PFSK-1 (cell line): Measurements from ENCODE around the gene MYH9.

Source experiments
- FOXP2 ChIP-seq: optimal IDR thresholded peaks from 2 replicates; pipeline ENCODE3; 2011; ENCODE audit warnings: borderline replicate concordance, control low read depth, inconsistent platforms; ENCODE audit not compliant: insufficient read depth; ENCODE audit errors: extremely low read length, extremely low read depth
- POLR2AphosphoS5 ChIP-seq: IDR thresholded peaks from 2 replicates; pipeline ENCODE4 v1.6.1; 2012; ENCODE audit warnings: low read depth, mild to moderate bottlenecking, control low read depth, low read length, moderate library complexity
- SIN3A ChIP-seq: IDR thresholded peaks from 2 replicates; pipeline ENCODE4 v1.6.1; 2012; ENCODE audit warnings: mild to moderate bottlenecking, low read length, moderate library complexity, borderline replicate concordance; ENCODE audit not compliant: insufficient read depth
- TAF1 ChIP-seq: IDR thresholded peaks from 2 replicates; pipeline ENCODE4 v1.6.1; 2012; ENCODE audit warnings: low read length, control low read depth, borderline replicate concordance; ENCODE audit not compliant: insufficient read depth
- TF ChIP-seq, protein P1 (sequence below), 2 experiments: IDR thresholded peaks; 2 replicates each; pipeline versions ENCODE4 v1.6.1 to v1.8.0; 2011 to 2012; ENCODE audit warnings: low read depth in 2 of 2, low read length in 2 of 2, control low read depth in 1 of 2, inconsistent platforms in 1 of 2, mild to moderate bottlenecking in 1 of 2, moderate library complexity in 1 of 2; ENCODE audit not compliant: insufficient read depth in 1 of 2

Gene MYH9

DNA sequence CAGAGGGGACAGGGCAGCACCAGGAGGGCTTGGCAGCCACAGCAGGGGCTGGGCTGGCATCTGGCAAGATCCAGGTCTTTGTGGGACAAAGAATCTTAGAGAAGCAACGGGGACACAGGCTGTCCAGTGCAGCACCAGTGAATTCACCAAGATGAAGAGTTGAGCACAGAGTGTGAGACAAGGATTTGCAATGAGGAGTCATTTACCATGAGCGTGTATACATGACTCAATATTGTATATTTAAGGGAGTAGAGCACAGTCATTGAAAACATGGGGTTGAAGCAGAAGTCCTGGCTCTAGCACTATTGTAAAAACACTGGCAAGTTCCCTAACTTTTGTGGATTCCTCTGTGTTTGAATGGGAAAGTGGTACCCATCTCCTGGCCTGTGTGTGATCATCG lies 131.3 kb downstream of the MYH9 start:
- no peak for TF ChIP-seq FOXP2
- TF ChIP-seq SIN3A: no peak
- no peak for TF ChIP-seq POLR2AphosphoS5
- TF ChIP-seq TAF1: no peak
- TF ChIP-seq, protein P1, sequence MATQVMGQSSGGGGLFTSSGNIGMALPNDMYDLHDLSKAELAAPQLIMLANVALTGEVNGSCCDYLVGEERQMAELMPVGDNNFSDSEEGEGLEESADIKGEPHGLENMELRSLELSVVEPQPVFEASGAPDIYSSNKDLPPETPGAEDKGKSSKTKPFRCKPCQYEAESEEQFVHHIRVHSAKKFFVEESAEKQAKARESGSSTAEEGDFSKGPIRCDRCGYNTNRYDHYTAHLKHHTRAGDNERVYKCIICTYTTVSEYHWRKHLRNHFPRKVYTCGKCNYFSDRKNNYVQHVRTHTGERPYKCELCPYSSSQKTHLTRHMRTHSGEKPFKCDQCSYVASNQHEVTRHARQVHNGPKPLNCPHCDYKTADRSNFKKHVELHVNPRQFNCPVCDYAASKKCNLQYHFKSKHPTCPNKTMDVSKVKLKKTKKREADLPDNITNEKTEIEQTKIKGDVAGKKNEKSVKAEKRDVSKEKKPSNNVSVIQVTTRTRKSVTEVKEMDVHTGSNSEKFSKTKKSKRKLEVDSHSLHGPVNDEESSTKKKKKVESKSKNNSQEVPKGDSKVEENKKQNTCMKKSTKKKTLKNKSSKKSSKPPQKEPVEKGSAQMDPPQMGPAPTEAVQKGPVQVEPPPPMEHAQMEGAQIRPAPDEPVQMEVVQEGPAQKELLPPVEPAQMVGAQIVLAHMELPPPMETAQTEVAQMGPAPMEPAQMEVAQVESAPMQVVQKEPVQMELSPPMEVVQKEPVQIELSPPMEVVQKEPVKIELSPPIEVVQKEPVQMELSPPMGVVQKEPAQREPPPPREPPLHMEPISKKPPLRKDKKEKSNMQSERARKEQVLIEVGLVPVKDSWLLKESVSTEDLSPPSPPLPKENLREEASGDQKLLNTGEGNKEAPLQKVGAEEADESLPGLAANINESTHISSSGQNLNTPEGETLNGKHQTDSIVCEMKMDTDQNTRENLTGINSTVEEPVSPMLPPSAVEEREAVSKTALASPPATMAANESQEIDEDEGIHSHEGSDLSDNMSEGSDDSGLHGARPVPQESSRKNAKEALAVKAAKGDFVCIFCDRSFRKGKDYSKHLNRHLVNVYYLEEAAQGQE (IDR thresholded peaks at IDR 0.05; ENCODE audit: insufficient read depth in 1 of 2, low read depth in 2 of 2, low read length in 2 of 2): no peak

DNA sequence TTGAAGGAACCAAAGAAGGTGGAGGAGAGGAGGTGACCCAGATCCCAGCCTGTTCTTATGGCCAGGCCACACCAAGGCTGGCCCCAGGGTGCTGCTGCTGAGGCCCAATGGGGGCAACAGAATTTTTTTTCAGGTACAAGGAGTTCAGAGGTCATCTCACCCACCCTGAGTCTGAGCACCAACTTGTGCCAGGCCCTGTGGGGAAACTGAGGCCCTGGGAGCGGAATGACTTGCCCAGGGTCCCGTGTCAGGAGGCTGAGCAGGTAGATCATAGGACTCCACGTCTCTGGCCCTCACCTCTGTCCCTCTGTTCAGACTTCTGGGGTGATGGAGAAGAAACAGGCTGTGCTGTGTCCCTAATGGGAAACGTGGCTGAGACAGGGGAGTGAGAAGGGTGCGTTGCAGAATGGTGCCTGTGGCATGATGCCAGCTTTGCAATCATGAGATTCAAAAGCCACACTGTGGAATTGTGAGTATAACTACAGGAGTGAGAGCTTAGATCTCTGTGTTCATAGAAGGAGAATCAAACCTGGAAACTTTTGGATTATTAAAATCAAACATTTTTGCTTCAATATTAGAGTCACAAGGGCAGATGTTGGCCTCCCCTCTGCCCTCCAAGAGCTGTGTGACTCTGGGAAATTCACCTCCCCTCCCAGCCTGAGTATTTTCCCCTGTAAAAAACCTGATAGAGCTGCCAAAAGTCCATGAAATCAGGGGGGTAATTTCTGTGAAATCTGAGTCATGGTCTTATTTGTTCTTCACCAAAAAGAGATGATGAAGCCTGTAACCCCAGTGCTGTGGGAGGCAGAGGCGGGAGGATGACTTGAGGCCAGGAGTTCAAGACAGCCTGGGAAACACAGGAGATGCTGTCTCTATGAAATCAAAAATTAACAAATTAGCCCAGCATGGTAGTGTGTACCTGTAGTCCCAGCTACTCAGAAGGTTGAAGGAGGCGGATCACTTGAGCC lies 134.0 kb downstream of the MYH9 start:
- no peak for TF ChIP-seq FOXP2
- TF ChIP-seq, protein P1 (IDR thresholded peaks at IDR 0.05; ENCODE audit: insufficient read depth in 1 of 2, low read depth in 2 of 2, low read length in 2 of 2): no peak
- no peak for TF ChIP-seq POLR2AphosphoS5
- TF ChIP-seq SIN3A: no peak
- TF ChIP-seq TAF1: no peak

DNA sequence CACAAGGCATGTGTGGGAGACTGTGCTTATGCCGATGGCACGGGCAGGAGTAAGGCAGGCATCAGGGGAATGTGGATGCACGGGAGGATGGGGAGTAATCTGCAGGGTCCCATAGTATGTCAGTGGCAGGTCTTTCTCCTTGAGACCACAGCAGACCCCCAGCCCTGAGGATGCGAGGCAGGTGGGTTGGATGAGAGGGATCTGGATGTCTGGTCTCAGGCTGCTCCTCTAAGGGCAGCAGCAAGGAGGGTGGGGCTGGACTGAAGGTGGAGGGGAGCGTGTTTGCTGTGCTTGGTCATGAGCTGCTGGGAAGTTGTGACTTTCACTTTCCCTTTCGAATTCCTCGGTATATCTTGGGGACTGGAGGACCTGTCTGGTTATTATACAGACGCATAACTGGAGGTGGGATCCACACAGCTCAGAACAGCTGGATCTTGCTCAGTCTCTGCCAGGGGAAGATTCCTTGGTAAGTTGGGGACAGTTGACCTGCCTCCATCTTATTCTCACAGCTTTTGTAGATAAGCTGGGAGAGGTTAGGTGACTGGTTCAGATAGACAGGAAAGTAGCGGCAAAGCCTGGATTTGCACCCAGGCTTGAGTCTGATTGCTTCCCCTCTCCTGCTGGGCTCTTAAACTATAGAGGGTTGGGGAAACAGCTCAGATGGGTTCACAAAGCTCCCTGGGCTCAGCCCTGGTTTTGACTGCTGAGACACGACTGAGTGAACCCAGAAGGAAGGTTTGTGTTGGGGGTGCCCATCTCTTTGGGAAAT lies 134.8 kb downstream of the MYH9 start, which contains the start of gene APOL1:
Gene APOL1, plus strand, starts transcription at position 380 of the 769 bp plus-strand sequence. CDS start 1,823 bp downstream, outside the sequence.
- no peak for TF ChIP-seq SIN3A
- TF ChIP-seq FOXP2: no peak
- TF ChIP-seq, protein P1 (IDR thresholded peaks at IDR 0.05; ENCODE audit: insufficient read depth in 1 of 2, low read depth in 2 of 2, low read length in 2 of 2): no peak
- no peak for TF ChIP-seq TAF1
- TF ChIP-seq POLR2AphosphoS5: no peak

DNA sequence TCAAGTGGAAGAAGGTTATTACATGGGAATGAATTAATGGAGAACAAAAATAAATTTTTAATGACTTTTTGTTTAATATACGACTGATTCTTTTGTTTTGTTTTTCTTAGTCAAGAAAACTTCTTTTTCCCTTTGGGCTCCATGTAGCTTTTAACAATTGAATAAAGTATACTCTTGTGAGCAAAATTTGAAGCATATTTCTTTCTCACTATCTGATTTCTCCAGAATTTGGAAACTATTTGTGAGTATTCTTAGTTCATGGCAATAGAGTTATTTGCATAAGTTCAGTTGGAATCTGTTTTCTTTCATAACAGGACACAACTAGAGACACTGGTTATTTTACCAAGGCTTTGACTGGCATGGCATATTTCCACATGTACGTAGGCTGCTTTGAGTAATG lies 138.6 kb downstream of the MYH9 start:
- TF ChIP-seq, protein P1 (IDR thresholded peaks at IDR 0.05; ENCODE audit: insufficient read depth in 1 of 2, low read depth in 2 of 2, low read length in 2 of 2): no peak
- TF ChIP-seq POLR2AphosphoS5: no peak
- TF ChIP-seq FOXP2: no peak
- no peak for TF ChIP-seq SIN3A
- TF ChIP-seq TAF1: no peak
